ENCODE measurements around the gene MEG3. TPM values are rescaled to one million over a fixed set of nuclear protein-coding genes. Genes with fewer than 3 reads are reported as not detected.

MEG3 gene
- polyA plus RNA-seq, 1 donor, result 218 TPM

Other genes with a start within 250 kb of the MEG3 start
- gene BEGAIN, start 238.7 kb upstream of the MEG3 start, polyA plus RNA-seq (ENCODE audit: insufficient read length), result 2.2 TPM
- gene DLK1, start 99.2 kb upstream of the MEG3 start, polyA plus RNA-seq (ENCODE audit: insufficient read length), result 10.8 TPM
- 0.10 TPM for gene RTL1, start 77.6 kb downstream of the MEG3 start, polyA plus RNA-seq (ENCODE audit: insufficient read length)

Data from left kidney (tissue), 1 donor.